ENCODE data around the gene SENP1.
"Not testable (repeated sequence)": the region's sequence is repeated elsewhere in the genome, so short reads cannot be mapped to it uniquely, and the experiment has no call there.

Gene SENP1

DNA sequence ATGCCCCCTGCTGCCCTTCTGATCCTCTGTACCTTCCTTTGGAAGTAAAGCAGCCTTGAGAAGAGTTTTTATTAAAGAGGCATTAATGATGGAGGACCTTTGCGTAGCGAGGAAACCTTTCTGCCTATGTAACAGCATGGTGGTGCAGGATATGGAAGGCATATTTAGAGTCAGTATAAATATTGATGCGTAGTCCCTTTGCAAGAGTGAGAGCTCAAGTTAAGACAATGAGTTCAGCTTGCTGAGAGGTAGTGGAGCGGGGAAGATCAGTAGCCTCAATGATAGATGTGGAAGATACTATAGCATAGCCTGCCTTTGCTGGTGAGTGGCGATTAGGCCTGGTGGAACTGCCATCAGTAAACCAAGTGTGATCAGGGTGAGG, 5.4 kb upstream of the SENP1 start:
- DNase-seq (ENCODE audit: low read depth): not testable (repeated sequence)

DNA sequence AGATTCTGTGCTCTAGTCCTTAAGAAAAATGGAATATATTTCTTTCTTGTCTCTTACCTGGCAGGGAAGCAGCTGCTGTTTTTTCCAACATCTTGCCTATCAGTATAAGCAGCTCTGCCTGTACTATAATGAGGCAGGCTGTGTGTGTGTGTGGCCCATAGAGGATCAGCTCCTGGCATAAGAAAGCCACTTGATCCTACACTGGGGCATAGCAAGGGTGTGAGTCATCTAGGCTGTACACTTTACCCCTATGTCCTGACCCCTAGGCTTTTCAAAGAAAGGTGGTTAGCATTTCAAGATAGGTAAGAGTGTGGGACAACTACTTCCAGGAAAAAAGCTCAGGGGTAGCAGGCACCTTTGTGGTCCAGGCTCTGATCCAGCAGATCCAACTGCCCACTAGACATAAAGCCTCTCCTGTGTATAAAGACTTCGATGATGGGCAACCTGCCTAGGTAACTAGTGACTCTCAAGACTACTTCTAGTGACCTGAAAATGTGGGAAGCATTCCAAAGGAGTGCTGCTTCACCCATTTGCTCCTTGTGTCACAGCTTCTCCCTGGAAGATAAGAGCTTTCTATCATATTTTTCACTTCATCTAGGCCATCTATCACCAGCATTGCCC, 4.9 kb upstream of the SENP1 start:
- DNase-seq (ENCODE audit: low read depth): no peak

DNA sequence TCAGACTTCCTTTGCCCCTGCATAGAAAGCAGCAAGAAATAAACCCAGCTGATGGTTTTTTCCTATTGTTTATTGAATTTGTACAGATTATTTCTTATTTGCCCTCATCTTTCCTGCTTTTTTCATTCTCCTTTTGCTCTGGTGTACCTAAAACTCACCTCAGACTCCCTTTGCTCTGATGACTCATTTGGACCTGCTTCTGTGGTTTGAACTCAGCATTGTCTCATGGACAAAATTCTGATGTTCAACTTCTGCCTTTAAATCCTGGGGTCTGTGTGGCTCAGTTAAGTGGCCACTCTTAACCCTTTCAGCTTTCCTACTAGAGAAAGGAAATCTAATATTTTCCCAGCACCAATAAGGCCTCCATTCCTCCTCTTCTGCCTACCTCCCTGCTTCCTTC, 3.5 kb upstream of the SENP1 start:
- no peak for DNase-seq (ENCODE audit: low read depth)

DNA sequence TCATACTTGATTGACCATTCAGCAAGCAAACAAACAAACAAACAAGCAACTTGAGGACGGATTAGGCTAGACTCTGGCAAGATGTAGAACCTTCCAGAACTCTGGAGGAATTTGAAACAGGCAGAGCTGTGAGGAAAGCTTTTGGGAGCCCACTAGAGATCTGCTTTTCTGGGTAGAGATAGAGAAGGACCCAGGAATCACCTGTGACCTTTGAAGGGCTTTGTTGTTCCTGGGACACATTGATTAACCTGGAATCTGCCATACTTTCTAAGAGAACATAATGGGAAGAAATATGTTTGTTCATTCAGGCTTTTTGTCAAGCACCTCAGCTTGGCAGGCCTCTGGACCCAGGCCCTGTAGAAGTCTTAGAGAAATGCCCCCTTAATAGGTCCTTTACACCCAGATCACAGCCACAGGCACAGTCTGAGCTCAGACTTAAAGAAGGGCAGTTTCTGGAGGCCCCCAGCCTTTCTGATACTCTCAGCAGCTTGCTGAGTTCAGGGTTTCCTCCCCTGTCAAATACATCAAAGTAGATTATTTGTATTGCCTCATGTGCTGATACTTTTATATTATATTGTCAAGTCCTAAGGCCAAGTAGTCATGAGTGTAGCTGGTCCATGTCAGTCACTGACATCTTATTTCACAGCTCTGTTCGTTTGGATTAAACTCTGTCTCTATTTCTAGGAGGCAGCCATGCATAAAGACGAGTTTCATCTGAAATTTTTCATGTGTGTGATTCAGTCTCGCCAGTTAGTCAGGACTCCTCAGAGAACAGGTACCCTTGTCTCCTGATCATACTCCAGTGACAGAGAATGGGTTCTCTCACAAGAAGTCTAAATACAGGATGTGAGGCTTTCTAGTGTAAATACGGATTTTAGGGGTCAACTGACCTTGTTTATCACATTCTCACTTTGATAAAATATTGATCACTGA, 1.1 kb upstream of the SENP1 start:
- DNase-seq (ENCODE audit: low read depth): no peak

DNA sequence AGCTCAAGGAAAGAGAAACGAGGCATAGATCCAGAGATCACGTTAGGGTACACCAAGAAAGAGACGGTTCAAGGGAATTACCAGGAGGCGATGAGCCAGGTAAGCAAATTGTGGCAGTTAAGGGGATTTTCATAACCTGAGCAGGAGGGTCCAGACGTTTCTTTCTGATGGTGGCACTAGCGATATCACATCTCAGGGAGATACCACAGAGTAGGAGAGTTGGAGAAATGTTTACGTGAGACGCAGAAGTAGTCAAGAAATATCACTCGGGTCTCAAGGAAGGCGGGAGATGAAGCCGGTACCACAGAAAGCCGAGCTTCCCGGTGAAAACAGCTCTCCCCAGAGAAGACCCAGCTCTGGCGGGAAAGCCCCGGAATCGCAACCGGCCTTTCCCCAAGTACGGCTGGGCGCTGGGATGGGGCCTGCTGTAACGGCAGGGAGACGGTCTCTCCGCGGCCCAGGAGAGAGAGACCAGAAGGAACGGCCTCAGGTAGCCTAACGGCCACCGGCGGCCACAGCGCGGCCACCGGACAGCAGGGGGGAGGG, 485 bp downstream of the SENP1 start:
- peak; percentile 22 for DNase-seq (ENCODE audit: low read depth)

DNA sequence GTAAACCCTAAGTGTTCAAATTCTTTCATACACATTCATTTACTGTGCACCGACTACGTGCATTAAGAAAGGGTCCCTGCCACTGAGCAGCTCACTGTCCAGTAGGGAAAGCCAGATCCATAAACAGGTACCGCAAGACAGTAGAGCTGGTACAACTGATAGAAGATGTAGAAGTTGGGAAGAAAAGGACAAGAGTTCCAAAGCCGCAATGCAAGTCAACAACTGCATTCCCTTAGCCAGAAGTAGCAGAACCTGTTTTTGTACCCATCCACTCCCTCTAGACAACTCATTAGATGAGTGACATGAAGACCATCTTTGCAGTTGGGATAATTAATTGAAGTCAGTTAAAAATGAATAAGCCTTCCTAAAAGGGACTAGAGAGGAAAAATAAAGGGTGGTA, 1.3 kb downstream of the SENP1 start:
- DNase-seq (ENCODE audit: low read depth): no peak

DNA sequence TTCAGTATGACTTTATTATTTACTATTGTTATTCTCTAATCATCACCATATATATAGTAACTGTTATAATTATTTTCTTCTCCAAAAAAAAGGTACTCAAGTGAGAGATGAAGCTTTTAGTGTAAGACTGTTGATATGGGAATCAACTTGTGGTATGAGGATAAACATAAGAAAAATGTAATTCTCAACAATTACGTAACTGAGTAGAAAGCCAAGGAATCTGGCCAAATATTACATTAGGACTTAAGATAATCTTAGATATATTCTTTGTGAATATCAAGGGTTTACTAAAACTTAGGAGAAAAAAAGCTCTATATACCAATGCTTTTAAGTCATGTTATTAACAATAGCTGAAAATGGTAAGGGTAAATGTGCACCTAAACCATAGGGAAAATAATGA, 13.3 kb downstream of the SENP1 start:
- peak; percentile 61 for DNase-seq (ENCODE audit: low read depth)

DNA sequence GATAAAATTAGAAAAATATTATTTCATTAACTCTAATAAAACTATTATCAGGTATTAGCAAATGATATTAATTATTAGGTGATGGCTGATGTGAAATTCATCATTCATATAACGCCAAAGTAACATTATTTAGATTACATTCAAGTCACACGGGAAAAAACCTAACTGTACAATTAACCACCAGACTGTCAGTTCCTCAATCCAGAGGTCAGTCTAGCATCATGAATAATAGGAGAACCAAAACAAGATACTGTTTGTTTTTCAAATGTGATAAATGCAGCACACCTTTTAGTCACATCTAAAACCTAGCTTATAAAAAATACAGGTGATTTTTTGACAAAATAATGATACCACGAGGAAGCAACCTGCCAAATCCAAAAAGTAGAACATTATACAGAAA, 19.6 kb downstream of the SENP1 start:
- DNase-seq (ENCODE audit: low read depth): no peak

DNA sequence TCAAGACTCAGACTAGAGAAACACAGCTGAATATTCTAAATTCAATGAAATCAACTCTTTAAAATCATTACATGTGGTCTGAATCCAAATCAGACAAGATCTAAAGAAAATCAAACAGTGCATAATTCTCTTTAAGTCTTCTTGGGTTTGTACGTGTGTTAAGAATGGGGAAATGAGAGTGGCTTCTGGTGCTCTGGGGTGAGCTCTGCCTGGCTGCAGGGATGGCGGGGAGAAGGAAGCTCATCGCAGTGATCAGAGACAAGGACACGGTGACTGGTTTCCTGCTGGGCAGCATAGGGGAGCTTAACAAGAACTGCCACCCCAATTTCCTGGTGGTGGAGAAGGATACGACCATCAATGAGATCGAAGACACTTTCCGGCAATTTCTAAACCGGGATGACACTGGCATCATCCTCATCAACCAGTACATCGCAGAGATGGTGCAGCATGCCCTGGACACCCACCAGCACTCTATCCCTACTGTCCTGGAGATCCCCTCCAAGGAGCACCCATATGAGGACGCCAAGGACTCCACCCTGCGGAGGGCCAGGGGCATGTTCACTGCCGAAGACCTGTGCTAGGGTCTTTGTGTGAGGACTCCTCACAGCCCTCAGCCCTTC, 20.9 kb downstream of the SENP1 start:
- DNase-seq (ENCODE audit: low read depth): no peak

DNA sequence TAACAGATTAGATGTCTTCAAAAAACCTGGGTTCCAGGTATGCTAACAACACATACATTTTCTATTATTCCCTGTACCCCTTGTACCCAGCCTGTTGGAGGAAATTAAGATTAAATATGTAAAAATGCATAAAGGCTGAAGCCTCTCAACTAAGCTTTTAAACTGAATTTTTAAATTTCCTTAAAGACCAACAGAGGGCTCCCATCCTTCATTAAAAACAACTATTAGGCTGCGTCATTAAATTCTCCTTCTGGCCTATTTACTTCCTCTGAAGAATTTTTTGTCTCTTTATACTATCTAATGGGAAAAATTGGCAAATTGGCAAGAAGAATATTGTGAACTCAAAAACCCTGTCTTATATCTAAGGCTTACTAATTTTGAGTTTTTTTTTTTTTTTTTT, 21.8 kb downstream of the SENP1 start:
- peak; percentile 32 for DNase-seq (ENCODE audit: low read depth)

DNA sequence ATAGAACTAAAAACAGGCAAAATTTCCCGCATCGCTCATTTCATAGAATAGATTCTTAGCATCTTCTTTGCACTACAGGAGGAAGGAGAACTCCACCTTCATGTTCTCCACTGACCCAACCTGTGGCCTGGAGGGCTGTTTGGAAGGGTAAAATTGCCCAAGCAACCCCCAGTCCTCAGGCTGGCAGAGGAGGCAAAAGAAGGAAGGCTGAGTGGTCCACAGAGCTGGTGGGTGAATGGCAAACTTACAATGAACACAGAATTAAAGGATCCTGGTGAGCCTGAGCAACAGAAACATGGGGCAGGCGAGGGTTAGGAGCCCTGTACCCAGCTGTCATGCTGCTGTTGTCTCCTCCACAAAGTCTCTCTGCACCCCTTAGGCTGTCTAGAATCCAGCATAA, 25.1 kb downstream of the SENP1 start:
- DNase-seq (ENCODE audit: low read depth): no peak

DNA sequence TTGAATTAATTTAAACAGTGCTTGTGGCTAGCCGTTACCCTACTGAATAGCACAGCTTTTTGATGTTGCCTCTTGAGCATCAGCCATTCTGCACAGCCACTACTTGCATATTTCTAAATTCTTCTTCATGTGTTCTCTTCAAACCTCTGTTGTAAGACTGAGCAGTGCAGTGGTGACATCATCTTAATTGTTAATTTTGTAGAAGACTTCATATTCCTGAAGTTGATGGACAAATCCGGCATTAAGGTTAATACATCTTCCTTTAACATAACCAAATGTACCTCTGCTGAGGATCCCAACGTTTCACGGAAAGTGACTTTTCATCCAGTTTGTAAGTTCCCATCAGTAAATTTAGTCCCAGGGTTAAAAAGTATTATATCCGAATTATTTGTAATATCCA, 25.6 kb downstream of the SENP1 start:
- DNase-seq (ENCODE audit: low read depth): no peak

DNA sequence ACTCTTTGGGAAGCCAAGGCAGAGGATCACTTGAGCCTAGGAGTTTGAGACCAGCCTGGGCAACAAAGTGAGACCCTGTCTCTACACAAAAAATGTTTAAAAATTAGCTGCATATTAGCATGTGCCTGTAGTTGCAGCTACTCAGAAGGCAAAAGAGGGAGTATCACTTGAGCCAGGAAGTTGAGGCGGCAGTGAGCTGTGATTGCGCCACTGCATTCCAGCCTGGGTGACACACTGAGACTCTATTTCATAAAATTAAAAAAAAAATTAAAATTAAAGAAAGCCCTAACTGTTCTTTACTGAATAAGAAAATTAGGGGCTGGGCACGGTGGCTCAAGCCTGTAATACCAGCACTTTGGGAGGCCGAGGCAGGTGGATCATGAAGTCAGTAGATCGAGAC, 27.0 kb downstream of the SENP1 start:
- peak; percentile 71 for DNase-seq (ENCODE audit: low read depth)

DNA sequence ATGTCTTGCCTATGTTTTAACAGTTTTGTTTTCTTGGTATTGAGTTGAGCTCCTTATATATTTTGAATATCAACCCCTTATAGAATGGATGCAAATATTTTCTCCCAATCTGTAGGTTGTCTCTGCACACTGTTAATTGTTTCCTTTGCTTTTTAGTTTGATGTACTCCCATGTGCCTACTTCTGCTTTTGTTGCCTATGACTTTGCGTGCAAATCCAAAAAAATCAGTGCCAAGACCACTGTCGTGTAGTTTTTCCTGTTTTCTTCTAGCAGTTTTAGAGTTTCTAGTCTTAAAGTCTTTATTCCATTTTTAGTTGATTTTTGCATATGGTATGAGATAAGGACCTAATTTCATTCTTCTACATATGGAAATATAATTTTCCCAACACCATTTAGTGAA, 28.8 kb downstream of the SENP1 start:
- no peak for DNase-seq (ENCODE audit: low read depth)

DNA sequence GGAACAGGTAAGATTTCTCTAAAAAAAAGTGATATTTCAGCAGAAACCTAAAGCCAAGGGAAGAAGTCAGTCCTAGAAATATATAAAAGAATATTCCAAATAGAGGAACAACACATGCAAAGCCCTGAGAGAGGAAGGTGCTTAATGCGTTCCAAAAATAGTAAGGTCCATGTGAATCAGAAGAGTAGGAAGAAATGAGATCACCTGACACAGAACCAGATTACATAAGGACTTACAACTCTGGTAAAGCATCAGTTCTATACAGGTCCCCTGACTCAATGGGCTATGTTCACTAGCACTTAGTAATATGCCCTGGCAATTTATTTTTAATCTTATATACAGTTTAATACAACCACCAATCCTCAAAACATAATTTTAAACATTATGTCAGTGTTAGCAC, 30.0 kb downstream of the SENP1 start:
- no peak for DNase-seq (ENCODE audit: low read depth)

DNA sequence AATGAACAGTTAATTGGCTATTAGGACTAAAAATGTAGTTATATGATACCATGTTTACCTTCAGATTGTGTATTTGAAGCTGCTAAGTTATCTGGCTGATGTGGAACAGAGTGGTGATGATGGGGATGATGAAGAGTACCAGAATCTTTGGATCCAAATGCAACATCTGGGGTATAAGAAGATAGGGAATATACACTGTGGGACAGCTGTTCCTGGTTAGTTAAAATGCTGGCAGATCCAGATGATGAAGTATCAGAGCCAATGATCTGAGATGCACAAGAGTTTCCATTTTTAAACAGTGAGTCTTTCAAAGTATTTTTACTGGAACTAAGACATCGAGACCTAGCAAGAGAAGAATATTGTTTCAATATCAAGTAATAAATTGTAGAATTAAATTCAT, 31.6 kb downstream of the SENP1 start:
- DNase-seq (ENCODE audit: low read depth): no peak

DNA sequence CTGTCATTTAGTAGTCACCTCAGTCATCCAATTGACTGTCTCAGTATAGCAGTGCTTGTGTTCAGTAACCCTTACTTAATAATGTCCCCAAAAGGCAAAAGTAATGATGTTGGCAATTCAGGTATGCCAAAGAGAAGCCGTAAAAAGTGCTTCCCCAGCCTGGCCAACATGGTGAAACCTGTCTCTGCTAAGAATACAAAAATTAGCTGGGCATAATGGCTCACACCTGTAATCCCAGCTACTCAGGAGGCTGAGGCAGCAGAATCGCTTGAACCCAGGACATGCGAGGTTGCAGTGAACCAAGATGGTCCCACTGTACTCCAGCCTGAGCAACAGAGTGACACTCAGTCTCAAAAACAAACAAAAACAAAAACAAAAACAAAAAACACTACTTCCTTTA, 33.6 kb downstream of the SENP1 start:
- DNase-seq (ENCODE audit: low read depth): no peak

DNA sequence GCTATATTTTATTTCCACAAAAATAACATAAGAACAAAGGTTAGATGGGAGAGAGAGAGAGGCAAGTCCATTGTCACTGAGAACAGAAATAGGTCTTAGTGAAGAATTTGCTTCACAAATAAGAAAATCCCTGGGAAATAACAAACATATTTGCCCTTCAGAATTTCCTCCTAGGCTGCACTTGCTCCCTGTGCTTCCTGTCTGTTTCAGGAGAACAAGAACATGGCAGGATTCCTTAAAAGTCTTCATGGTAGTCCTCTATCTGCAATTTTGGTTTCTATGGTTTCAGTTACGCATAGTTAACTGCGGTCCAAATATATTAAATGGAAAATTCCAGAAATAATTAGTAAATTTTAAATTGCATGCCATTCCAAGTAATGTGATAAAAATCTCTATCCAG, 34.1 kb downstream of the SENP1 start:
- DNase-seq (ENCODE audit: low read depth): no peak

DNA sequence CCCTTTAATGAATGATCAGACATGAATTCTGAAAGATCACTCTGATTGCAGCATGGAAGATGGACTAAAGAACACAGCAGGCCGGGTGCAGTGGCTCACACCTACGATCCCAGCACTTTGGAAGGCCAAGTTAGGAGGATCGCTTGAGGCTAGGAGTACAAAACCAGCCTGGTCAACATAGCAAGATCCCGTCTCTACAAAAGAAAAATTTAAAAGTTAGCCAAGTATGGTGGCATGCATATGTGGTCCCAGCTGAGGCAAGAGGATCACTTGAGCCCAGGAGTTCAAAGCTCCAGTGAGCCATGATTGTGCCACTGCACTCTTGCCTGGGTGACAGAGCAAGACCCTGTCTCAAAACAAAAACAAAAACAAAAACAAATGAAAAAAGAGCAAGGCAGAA, 35.1 kb downstream of the SENP1 start:
- DNase-seq (ENCODE audit: low read depth): no peak

DNA sequence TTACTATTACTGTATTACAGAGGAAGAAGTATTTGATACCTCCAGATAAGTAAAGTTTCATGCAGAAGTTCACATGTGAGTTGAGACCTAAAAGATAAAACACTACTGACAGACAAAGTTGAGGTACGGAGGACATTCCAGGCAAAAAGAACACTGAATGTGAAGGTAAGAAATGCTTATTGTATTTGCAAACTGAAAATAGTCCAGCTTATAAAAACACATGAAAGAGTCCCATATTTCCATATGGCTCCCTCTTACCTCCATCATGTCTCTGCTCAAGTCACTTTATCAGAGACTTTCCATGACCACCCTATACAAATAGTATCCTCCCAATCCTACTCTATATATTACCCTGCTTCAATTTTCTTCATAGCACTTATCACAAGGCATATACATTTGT, 35.8 kb downstream of the SENP1 start:
- no peak for DNase-seq (ENCODE audit: low read depth)

DNA sequence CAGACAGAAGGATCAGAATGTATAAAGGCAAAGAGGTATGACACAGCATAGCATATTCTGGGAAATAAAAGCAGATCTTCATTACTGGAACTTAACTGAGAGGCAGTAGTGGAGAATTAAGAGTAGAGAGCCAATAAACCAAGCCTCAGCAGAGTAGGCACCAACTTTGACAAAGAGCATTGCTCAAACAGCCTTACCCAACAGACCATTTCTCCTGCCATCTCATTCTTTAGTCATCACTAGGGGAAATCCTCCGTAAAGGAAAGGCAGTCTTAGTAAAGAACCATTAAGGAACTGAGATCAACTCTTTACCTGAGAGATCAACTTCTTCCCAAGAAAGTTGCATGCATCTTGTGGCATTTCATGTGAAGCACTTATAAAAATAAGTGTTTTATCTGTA, 36.6 kb downstream of the SENP1 start:
- peak; percentile 75 for DNase-seq (ENCODE audit: low read depth)

DNA sequence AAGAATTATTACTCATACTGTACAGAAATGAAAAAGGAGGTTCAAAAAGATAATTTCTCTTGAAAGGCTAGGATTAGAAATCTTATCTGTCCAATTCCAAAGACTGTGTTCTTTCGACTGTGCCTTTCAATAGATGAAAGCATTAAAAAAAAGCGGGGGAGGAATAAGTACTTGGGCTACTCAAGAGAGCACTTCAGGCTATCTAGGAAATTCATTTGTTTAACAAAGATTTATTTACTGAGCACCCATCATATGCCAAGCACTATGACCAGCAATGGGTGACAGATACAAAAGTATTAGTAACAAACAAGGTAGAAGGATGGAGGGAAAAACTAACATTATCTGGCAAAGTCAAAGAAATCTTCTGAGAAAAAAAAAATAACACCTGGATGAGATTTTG, 37.4 kb downstream of the SENP1 start:
- DNase-seq (ENCODE audit: low read depth): no peak

All from amniotic epithelial cell (primary cell).